Upper lobe of left lung (tissue), 4 donors: ENCODE results near the gene TEDC2.

Source experiments
- EP300 ChIP-seq, 4 donors: sonication (generic); formaldehyde crosslinking; IDR thresholded peaks; one replicate each; pipeline ENCODE4 v1.5.1; 2017; ENCODE audit warnings: antibody characterized with exemption in 4 of 4, control low read depth in 2 of 4
- POLR2A ChIP-seq, 4 donors: fragments of 450-650 bp; IDR thresholded peaks; one replicate each; pipeline ENCODE4 v1.5.1; 2016 to 2017; ENCODE audit warnings: antibody characterized with exemption in 4 of 4, mild to moderate bottlenecking in 2 of 4
- POLR2AphosphoS5 ChIP-seq, 2 donors: sonication (generic); formaldehyde crosslinking; IDR thresholded peaks; one replicate each; pipeline ENCODE4 v1.5.1; 2017; ENCODE audit warnings: antibody characterized with exemption in 2 of 2
- TF ChIP-seq, protein P1 (sequence below), 6 experiments: fragments of 450-650 bp in 4 of 6; fragments of 200-600 bp in 2 of 6; sonication (generic) in 2 of 6; IDR thresholded peaks; one replicate each; pipeline ENCODE4 v1.5.1; 2016 to 2019; ENCODE audit warnings: antibody characterized with exemption in 6 of 6

DNA sequence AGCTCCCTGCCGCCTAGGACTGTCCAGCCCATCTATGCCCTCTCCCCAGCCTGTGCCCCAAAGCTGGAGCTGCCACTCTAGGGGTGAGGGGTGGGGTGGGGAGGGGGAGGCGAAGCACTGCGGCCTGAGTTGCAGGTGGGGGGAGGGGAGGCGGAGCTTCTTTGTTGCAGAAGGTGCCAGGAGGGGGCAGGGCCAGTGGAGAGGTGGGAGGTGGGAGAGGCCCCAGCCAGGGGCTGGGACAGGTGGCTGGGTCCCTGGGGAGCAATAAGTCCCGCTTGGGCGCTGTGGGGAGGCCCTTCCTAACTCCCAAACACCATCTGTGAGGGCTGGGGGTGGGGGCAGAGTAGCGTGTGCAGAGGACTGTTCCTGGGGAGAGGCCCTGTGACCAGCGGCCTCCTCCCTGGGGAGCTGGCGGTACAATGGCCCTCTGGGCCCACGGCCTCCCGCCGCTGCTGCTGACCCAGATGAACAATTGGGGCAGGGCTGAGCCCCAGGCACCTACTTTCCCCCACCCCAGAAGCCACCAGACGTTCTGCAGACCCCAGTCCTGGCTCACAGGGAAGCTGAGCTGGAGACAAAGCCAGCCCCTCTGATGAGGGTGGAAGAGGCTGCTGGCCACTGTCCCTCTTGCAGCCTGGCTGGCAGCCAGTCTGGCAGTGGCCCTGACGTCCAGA, 9.0 kb downstream of the TEDC2 start:
- no peak for TF ChIP-seq POLR2A (IDR thresholded peaks at IDR 0.05)
- TF ChIP-seq EP300 (IDR thresholded peaks at IDR 0.05) = no peak
- TF ChIP-seq, protein P1, sequence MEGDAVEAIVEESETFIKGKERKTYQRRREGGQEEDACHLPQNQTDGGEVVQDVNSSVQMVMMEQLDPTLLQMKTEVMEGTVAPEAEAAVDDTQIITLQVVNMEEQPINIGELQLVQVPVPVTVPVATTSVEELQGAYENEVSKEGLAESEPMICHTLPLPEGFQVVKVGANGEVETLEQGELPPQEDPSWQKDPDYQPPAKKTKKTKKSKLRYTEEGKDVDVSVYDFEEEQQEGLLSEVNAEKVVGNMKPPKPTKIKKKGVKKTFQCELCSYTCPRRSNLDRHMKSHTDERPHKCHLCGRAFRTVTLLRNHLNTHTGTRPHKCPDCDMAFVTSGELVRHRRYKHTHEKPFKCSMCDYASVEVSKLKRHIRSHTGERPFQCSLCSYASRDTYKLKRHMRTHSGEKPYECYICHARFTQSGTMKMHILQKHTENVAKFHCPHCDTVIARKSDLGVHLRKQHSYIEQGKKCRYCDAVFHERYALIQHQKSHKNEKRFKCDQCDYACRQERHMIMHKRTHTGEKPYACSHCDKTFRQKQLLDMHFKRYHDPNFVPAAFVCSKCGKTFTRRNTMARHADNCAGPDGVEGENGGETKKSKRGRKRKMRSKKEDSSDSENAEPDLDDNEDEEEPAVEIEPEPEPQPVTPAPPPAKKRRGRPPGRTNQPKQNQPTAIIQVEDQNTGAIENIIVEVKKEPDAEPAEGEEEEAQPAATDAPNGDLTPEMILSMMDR (IDR thresholded peaks at IDR 0.05) = no peak
- no peak for TF ChIP-seq POLR2AphosphoS5 (IDR thresholded peaks at IDR 0.05)
